ENCODE measurements around the gene XAGE5. TPM values are rescaled to one million over a fixed set of nuclear protein-coding genes. Genes with fewer than 3 reads are reported as not detected.

Gene XAGE5
- total and polyA plus RNA-seq, 9 of the 15 experiments (the other 6 are each of a cell fraction or from before 2014, with no cell fraction given) = 0.40 to 0.52 TPM; not detected in 7

GRCh38 chrX:52839137-52839536 lies 28.1 kb downstream of the XAGE5 start:
- Histone ChIP-seq H3K4me2 (ENCODE audit: insufficient read depth, low read length) (no peak overlapping the region), H3K4me3 (no peak overlapping the region), H2AFZ (ENCODE audit: low read depth, low read length) (no peak overlapping the region), H3K9ac (ENCODE audit: insufficient read depth in 1 of 2, low read depth in 2 of 2, low read length in 2 of 2) (no peak overlapping the region), H3K27ac (ENCODE audit: extremely low read depth, low read depth, low read length) (no peak overlapping the region), H3K79me2 (ENCODE audit: control insufficient read depth, insufficient read depth, low read length) (no peaks in the 10 kb centered on the region), H3K27me3 (ENCODE audit: control insufficient read depth in 2 of 2, insufficient read depth in 2 of 2, low read length in 2 of 2) (no peaks in the 10 kb centered on the region), H3K9me1 (ENCODE audit: control insufficient read depth, insufficient read depth, low read length) (no peaks in the 10 kb centered on the region), H3K4me1 (replicated peaks in 1 of 2; ENCODE audit: control insufficient read depth in 2 of 2, insufficient read depth in 2 of 2, low read length in 2 of 2) (no peaks in the 10 kb centered on the region), H3K9me3 (replicated peaks; ENCODE audit: control insufficient read depth, insufficient read depth, low read depth, low read length) (no peaks in the 10 kb centered on the region), H4K20me1 (replicated peaks; ENCODE audit: control insufficient read depth, insufficient read depth, low read length) (no peaks in the 10 kb centered on the region), H3K36me3 (ENCODE audit: control insufficient read depth, insufficient read depth, low read length) (no peaks in the 10 kb centered on the region)
- 0% methylated on average over 2 of the region's 2 CpGs for WGBS (ENCODE audit: insufficient coverage, low coverage, missing lambda C conversion rate)
- intact Hi-C loops (cut with micrococcal nuclease) (no loop called here), in situ Hi-C loops (cut with MboI) (no loop called here)
- ATAC-seq = no peak
- ChIA-PET POLR2A (no interaction called here), CTCF (ENCODE audit: low intra/inter-chr PET ratio) (no interaction called here)
- no TSS peak for BruUV-seq (replicated peaks)
- TF ChIP-seq BRD9 (IDR thresholded peaks at IDR 0.05; ENCODE audit: low read depth, partially characterized antibody) (no peak), E2F3 (CRISPR knock-in tag; IDR thresholded peaks at IDR 0.05) (no peak), HDAC3 (IDR thresholded peaks at IDR 0.05; ENCODE audit: borderline replicate concordance, partially characterized antibody) (no peak), TEAD4 (IDR thresholded peaks at IDR 0.05; ENCODE audit: low read length) (no peak), TEAD4 (CRISPR knock-in tag; IDR thresholded peaks at IDR 0.05; ENCODE audit: borderline replicate concordance) (no peak), MEIS2 (IDR thresholded peaks at IDR 0.05; ENCODE audit: partially characterized antibody) (no peak), BACH1 (tag; IDR thresholded peaks at IDR 0.05) (no peak), ZNF699 (CRISPR knock-in tag; IDR thresholded peaks at IDR 0.05; ENCODE audit: insufficient replicate concordance) (no peak), SOX6 (IDR thresholded peaks at IDR 0.05) (no peak), GTF2E2 (tag; IDR thresholded peaks at IDR 0.05) (no peak)
- FAIRE-seq = no peak
- no peak for DNase-seq (ENCODE audit: extremely low read depth in 1 of 4, low spot score in 3 of 4)
